RCC 7860 (cell line): ENCODE data around the gene UBE2QL1.
"Not testable (repeated sequence)": the region's sequence is repeated elsewhere in the genome, so short reads cannot be mapped to it uniquely, and the experiment has no call there.

ENCODE experiments used
- DNase-seq: peaks from one replicate; pipeline ENCODE4 v3.0.0-alpha.2; 2015; ENCODE audit warnings: low spot score
- FAIRE-seq: peaks from 2 replicates; lab custom pipeline; 2012; peaks lifted over from hg19 to GRCh38; lab: Jason Lieb, UNC

UBE2QL1 gene

DNA sequence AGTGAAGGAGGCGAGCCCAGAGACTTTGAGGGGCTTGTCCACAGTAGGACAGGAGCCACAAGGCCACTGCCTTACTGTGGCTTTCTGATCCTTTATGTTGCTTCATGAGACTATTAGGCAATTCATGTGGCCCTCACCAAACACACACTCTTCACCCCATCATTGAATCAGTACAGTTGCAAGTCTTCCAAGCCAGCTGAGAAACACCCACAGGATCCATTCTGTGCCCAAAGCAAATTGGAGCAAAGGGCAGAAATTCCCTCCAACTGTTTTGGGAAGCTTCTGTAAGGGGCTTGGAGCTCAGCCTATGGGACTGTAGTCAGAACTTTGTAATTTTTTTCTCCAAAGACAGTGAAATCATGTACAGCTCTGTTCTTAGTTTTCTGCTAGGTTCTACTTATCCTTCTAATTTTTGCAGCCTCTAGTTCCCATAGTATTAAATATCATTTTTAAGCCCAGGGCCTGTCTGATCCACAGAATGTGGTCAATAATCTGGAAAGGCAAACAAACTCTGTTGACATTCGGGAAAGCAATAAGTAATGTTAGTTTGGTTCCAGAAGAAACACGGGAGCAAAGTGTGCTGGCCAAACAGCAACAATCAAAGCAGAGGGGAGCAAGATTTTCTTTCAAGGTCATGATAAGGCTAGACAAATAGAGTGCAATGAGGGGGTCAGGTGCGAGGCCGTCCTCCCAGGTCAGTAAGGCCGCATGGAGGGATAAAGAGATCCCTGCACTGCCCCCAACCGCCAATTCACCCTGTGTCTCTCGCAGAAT, 47.0 kb downstream of the UBE2QL1 start:
- no peak for FAIRE-seq
- DNase-seq = no peak

DNA sequence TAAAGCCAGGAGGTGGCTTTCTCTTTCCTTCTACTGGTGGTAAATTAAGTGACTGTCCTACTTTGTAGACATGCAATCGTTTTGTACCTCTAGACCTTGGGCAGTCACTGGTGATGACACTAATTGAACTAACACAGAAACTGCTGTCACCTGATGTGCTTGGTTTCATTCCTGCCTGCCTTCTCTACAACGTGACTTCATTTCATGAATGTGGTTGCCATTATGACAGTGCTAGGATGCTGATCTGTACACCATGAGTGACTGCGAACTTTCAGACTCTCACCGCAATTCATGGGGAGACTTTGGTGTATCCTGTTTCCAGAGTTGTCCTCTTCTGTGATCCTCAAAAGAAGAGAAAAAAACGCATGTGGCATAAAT, 47.5 kb downstream of the UBE2QL1 start:
- no peak for DNase-seq
- no peak for FAIRE-seq

DNA sequence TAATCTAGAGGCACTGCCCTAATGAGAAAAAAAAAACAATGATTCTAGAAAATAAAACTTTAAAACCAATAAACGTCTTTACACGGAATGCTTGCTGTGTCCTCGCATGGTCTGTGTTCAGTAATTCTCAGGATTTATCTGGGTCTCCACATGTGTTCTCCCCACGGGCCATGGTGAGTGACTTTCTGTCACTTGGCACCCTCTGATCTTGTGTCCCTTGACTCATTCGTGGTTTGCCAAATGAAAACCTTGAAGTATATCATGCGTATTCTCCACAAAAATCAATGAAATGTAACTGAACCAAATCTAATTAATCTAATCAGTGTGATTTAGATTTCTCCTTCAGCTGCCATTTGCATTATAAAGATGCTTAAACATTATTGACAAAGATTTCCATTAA, 48.0 kb downstream of the UBE2QL1 start:
- FAIRE-seq (no peak), DNase-seq (no peak)

DNA sequence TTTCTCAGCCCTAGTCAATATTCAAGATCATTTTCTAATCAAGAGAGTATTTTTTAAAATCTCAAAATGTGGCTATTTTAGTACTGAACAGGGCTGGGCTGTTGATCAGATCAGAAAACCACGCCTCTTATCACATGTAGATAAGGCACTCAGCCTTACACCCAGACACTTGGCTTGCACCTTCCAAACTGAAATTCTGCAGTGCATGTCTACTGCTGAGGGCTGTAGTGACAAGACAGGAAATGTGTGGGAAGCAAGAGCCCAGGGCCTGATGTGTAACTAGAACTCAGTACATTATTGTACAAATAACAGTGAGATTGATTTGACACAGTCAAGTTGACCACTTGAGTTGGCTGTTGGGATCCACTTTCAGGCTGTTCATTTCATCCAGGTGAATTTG, 48.6 kb downstream of the UBE2QL1 start:
- FAIRE-seq = no peak

DNA sequence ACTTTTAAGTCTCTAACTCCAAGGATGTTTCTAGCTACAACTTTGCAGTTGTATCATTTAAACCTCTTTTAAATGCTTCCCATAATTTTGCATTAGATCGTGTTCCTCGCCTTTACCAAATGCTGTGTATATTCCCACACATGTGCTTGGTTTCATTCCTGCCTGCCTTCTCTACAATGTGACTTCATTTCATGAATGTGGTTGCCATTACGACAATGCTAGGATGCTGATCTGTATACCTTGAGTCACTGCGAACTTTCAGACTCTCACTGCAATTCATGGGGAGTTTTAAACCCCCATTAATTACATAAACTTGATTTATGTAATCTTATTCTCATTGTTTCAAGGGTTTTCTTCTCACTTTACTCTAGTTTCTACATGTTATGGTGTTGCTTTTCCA, 50.3 kb downstream of the UBE2QL1 start:
- DNase-seq = no peak
- FAIRE-seq = no peak

More for the DNA sequence above, 48.6 kb downstream of the UBE2QL1 start:
- no peak for DNase-seq

DNA sequence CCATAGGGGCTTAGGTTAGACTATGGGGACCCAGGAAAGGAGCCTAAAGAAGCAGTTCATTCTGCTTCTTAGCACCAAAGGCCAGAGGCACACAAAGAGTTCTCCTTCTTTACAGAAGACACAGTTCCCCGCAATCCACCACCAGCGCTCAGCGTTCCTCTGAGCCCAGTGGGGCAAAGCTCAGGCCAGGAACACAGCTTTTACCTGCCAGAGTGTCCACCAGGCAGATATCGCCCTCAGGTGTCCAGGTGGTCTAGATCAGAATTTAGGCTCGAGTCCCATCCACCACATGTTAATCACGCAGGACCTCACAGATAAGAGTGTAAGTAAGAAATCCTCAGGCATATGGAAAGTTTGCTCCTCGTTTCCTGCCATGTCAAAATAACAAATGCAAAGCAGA, 53.0 kb downstream of the UBE2QL1 start:
- no peak for DNase-seq
- no peak for FAIRE-seq

DNA sequence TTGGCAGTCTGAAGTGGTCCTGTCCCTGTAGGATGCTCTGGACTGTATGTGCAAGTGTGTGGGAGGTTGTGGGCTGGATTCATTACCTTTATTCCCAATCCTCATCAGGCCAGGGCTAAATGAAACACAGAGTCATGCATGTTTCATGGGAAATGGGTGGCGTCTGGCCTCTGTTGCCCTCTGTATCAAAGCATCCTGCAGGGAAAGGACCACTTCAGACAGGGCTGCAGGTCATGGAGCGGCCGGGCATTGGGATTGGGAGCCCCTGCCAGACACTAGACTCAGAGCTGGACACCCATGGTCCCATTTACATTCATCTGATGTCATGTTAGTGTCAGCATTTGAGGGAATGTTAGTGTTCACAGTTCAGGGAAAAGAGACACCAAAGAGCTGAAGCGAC, 53.8 kb downstream of the UBE2QL1 start:
- no peak for DNase-seq
- no peak for FAIRE-seq

DNA sequence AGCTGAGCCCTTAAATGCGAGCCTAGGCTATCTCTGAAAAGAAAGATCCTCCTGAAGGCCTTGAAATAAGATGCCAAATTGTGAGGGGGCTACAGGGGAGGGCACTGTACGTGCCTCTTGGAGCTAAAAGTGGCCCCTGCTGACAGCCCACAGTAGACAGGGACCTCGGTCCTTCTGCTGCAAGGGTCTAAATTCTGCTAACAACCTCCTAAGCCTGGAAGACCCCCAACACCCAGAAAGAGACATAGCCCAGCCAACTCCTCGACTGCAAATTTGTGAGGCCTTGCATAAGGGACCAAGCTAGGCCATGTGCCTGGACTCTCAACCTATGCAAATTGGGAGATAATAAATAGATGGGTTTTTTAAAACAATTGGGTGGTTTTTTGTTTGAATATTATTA, 54.7 kb downstream of the UBE2QL1 start:
- FAIRE-seq (no peak), DNase-seq (no peak)

DNA sequence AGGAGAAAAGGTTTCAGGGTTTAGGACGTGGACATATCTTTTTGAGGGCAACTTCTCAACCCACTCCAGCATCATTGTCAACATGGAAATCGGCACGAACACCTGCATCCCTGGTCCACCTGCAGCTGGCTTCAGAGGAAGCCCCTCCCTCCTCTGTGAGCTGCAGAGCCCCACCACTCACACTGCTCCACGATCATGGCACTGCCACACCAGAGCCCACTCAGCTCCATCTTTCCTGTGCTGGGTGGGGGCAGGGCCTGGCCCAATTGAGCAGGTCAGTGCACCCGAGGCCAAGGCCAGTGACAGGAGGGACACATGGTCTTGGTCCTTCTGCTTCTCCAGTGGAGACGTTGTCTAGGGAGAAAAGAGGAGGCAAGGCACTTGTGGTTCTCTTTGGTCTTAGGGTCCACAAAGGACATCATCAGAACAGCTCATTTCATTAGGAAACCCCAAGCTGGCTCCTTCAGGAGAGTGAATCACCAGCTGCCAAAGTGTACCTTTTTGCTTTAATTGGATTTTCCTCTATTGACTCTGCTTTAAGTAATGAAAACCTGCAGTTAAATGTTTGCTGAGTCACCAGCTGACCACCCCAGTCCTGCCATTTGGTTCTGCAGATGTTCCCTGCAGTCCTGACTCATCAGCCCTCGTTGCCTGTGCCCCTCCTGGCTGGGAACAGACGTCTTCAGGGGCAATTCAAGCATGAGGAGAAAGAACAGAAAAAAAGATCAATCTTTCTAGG, 56.2 kb downstream of the UBE2QL1 start:
- no peak for DNase-seq
- no peak for FAIRE-seq

DNA sequence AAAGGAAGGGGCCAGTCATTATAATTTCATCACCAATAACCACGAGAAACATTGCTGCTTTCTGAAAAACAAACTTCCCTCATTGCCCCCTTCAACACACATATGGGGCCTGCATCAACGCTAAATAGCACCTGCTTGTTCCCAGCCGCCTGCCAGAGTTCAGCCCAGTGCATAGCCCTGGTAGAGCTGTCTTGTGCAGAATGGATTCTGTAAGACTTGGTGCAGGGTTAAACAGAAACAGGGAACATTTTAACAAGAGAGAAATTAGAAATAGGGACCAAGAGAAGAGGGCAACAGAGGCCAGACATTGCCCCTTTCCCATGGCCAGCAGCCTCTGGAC, 56.7 kb downstream of the UBE2QL1 start:
- no peak for DNase-seq
- no peak for FAIRE-seq

DNA sequence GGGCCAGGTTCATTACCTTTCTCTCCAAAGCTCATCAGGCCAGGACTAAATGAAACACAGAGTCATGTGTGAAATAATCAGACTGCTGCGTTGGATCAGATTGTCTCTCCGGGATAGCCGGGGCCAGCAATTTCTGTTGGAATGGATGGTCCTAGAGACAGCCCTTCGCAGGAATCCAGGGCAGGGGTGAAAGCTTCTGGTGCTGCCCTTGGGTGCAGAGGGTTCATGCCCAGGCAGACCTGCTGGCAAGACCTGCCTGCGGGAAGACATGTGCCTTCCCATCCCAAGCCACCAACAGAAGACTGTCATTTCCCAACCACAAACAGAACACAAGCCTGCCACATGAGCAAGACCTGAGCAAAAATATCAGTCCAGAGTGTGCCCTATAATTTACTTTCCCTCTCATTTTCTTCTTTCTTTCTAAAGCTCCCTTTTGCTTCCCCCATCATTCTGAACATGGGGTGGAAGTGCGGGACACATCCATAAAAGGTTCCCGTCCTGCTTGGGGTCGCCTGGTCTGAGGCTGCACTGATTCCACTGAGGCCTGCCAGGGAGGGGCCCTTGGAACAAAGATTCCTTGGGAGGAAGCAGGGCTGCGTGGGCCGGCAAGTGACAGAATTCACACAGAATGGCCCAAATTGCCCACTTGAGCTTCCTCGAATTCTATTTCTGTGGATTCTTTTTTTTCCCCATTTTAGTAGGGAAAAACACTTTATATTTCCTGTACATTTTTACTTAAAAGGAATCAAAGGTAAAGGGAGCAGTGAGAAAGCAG, 57.3 kb downstream of the UBE2QL1 start:
- DNase-seq (no peak), FAIRE-seq (no peak)

DNA sequence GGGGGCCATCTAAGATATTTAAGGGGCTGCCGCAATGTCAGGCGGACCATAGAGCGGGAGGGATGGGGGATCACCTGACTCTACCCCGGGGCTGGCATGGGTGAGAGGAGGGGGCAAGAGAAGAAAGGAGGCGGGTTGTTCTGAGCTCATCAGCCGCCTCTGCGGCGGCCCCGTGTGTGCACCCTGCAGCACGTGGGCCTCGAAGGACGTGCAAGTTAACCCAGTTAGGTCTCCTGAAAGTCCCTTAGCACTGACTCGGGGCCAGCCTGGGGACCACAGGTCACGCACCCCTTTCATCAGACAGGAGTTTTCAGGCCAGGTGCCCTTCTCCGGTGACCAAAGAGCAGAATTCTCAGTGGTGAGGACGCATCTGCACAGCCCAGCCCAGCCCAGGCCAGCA, 58.0 kb downstream of the UBE2QL1 start:
- FAIRE-seq = no peak
- no peak for DNase-seq

DNA sequence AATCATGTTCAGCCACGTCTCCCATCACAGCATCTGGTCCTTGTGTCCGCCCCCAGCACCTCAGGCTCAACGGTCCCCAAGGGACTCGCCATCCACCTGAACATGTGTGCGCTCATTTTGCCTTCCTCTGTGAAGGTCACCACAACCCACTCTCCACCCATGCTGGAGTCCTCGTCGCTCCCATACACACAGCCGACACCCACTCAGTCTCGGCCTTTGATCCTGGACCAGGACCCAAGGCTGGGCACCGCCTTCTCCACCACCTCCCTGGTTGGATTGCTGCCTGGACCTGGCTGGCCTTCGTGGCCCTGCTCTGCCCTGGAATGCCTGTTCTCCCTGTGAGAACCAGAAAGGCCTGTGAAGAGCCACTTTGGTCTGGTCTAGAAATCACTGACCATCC, 60.3 kb downstream of the UBE2QL1 start:
- no peak for DNase-seq
- FAIRE-seq = no peak

DNA sequence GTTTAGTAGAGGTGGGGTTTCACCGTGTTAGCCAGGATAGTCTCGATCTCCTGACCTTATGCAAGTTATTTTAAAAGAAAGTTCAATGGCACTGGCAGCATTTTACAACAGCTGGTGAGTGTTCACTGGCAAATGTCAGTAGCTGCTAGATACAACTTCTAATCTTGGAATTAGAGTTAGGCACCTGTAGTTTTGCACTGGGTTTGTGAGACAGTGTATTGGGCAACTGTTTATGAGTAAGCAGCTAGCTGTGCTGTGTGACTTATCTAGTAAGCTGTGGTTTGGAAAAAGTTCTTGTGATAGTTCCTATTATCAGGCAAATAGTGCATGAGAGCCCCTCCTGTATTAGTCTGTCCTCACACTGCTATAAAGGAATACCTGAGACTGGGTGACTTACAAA, 61.5 kb downstream of the UBE2QL1 start:
- FAIRE-seq = no peak
- no peak for DNase-seq

DNA sequence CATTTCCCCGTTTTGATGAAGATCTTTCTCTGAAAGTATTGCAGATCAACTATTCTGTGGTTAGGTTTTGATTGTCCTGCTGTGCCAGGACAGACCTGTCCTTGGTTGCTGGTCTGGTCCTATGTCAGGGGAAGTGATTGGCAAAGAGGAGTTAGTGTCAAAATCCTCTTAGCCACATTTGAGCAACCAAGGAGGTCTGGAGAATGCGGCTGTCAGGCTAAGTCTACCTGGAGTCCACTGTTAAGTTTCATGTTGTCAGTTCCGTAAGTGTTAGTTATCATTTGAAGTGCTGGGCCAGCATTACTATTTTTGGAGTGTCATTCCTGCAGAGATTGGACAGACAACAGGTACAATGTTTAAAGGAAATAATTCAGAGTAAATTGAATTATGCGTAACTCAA, 62.3 kb downstream of the UBE2QL1 start:
- DNase-seq = no peak
- no peak for FAIRE-seq

DNA sequence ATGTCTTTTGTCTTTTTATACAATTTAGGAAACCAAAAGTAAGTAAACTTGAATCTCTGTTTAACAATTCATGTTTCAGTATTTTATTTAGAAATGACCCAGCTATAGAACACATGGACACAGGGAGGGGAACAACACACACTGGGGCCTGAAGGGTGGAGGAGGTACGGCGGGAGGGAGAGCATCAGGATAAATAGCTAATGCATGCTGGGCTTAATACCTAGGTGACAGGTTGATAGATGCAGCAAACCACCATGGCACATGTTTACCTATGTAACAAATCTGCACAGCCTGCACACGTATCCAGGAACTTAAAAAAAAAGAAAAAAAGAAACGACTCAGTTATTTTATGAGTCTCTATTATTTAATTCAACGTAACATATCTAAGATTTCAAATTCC, 67.2 kb downstream of the UBE2QL1 start:
- DNase-seq, FAIRE-seq: not testable (repeated sequence)

DNA sequence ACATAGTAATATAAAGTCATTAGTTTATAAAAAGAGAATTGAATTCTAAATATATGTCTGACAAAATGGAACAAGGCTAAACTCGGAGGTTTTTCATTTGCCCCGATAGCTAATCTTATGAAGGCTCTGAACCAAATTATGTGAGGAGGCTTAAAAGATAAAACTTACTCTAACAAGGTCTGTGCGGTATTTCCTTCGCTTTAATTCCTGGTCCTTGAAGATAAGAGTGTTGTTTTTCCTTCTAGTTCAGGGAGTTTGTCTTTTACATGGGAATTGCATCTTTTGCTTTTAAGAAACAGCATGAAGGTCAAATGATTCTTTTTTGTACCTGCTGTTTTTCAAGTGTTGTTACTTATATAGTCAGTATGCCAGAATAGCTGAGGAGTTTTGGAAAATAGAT, 68.2 kb downstream of the UBE2QL1 start:
- FAIRE-seq (no peak), DNase-seq (no peak)

DNA sequence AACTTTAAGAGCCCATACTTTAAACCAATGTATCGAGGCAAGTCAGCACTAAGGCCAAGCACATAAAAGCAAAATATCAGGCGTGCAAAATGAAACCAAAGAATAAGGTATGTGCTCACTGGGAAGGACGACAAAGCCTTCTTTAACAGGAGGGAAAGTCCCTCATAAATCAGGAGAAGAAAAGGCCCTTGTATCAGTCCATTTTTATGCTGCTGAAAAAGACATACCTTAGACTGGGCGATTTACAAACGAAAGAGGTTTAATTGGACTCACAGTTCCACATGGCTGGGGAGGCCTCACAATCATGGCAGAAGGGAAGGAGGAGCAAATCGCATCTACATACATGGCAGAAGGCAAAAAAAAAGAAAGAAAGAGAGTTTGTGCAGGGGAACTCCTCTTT, 68.9 kb downstream of the UBE2QL1 start:
- DNase-seq (no peak), FAIRE-seq (no peak)

DNA sequence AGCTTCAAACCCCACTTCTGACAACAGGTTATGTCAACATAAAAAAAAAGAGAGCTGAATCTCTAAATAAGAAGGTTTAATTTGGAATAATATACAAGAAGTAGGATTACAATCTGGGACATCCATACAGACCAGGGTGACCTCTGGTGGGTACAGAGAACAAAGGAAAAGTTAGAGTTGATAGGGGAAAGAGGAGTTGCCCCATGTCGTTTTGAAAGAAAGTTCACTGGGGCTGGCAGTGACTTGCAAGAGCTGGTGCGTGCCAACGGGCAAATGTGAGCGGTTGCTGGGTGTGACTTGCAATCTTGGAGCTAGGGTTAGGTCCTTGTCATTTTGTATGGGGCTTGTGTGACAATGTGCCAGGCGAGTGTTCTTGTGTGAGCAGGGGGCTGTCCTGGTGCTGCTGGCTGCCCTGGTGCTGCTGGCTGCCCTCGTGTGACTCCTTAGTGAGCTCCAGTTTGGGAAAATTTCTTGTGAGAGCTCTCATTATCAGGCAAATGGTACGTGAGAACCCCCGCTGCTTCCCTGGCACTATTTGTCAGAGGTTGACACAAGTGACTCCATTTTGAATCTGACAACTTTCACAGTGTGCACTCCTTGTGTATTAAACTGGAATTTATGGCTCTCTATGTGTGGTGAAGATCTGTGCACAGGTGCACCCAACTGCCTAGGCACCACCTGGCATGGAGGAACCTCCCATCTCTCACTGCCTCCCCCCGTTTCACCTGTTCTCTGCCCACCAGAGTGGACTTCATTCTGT, 69.8 kb downstream of the UBE2QL1 start:
- FAIRE-seq (no peak), DNase-seq (no peak)

DNA sequence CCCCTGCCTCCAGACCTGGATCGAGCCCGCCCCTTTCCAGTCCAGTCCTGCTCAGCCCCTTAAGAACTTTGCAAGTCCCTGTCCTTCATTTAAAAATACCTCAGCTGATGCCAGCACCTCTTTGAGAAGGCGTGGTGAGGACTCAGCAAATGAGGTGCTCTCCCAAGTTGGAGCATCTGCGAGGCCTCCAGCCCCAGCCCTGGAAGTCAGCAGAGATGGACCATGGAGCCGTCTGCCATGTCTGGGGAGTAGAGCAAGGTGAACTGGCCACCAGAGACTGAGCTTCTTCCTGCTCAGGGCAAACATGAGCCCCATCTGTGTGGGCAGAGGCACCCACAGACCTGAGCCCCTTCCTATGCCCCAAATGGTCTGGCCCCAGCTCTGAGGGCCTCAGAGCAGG, 71.5 kb downstream of the UBE2QL1 start:
- no peak for FAIRE-seq
- no peak for DNase-seq

DNA sequence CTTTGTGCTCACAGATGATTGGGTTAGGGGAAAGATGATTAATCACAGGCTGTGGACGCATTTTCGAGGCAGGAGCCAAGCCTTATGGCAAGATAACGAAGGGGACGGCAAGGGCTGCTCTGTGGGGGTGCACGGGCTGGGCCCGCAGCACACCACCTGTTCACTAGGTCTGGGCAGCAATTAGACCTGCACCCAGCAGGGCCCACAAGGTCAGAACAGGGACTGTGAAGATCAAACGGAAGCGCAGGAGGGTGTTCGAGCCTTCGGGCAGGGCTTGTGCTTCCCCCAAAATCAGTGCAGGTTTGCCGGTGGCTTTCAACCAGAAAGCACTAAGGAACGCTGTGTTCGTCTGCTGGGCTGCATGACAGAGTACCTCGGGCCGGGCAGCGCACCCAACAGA, 73.7 kb downstream of the UBE2QL1 start:
- DNase-seq = no peak
- FAIRE-seq = no peak
